HCT116 (cell line): ENCODE measurements around the gene PICK1. TPM values are rescaled to one million over a fixed set of nuclear protein-coding genes. Genes with fewer than 3 reads are reported as not detected.

Experiments used
- ATAC-seq: fragments of 200-7000 bp; cut with Tn5 transposase; 2 replicates; pipeline ENCODE4 v1.9.1; 2020; ENCODE audit warnings: mild to moderate bottlenecking, moderate library complexity
- BruUV-seq: library from RNA; stranded (reverse); fragments of 400-500 nt; replicated peaks from 2 replicates; lab custom pipeline; 2021; lab: Mats Ljungman, UMichigan
- CTCF ChIA-PET: fragments of 300-600 bp; sonication (Branson Sonifier 250); formaldehyde crosslinking; loops from one replicate; lab custom pipeline; 2021; ENCODE audit warnings: antibody characterized with exemption; lab: Charles Lee
- POLR2A ChIA-PET: fragments of 300-600, 350-600 bp; sonication (Branson Sonifier 250); formaldehyde crosslinking; loops from one replicate; lab custom pipeline; 2021; ENCODE audit warnings: antibody characterized with exemption; lab: Charles Lee
- RAD21 ChIA-PET, 2 experiments: fragments of 300-600 bp; sonication (Branson Sonifier 250); formaldehyde crosslinking; loops; one replicate each; lab custom pipeline; 2023; ENCODE audit warnings: low total read pairs in 2 of 2; ENCODE audit not compliant: uncharacterized antibody in 2 of 2, unreplicated experiment in 2 of 2, low non-redundant PET in 1 of 2; lab: Charles Lee
- DNase-seq: peaks from one replicate; pipeline ENCODE4 v3.0.0-alpha.2; 2010; ENCODE audit warnings: low read depth, low spot score
- H2AFZ ChIP-seq: fragments of 200-600 bp; shearing (Covaris generic), sonication (generic); 2 replicates; pipeline ENCODE4 v1.6.1; 2017; ENCODE audit warnings: low read depth, mixed run types, mixed read lengths, antibody characterized with exemption, low read length; ENCODE audit not compliant: poor library complexity, severe bottlenecking
- H3K27ac ChIP-seq: 2 replicates; pipeline ENCODE4 v1.5.1; 2012; ENCODE audit warnings: low read depth, low read length
- H3K27me3 ChIP-seq: fragments of 200-600 bp; sonication (generic); 2 replicates; pipeline ENCODE4 v1.6.1; 2016; ENCODE audit warnings: mixed run types, low read length, mixed read lengths; ENCODE audit not compliant: insufficient read depth
- H3K36me3 ChIP-seq, 2 experiments: fragments of 200-500 bp in 1 of 2; fragments of 200-600 bp in 1 of 2; sonication (Bioruptor generic) in 1 of 2; sonication (generic) in 1 of 2; 2 replicates each; pipeline versions ENCODE4 v1.5.1 to v1.6.1; 2014 to 2016; ENCODE audit warnings: low read length in 2 of 2, inconsistent platforms in 1 of 2, mixed read lengths in 1 of 2, mixed run types in 1 of 2; ENCODE audit not compliant: insufficient read depth in 2 of 2, control insufficient read depth in 1 of 2
- H3K4me1 ChIP-seq, 2 experiments: fragments of 200-600 bp in 1 of 2; sonication (generic) in 1 of 2; 2 replicates each; pipeline versions ENCODE4 v1.5.1 to v1.6.1; 2012 to 2017; ENCODE audit warnings: low read length in 2 of 2, inconsistent platforms in 1 of 2, mild to moderate bottlenecking in 1 of 2, mixed read lengths in 1 of 2, mixed run types in 1 of 2, moderate library complexity in 1 of 2; ENCODE audit not compliant: insufficient read depth in 2 of 2, control insufficient read depth in 1 of 2
- H3K4me2 ChIP-seq: fragments of 200-600 bp; sonication (generic); 2 replicates; pipeline ENCODE4 v1.6.1; 2017; ENCODE audit warnings: mixed run types, low read length, mixed read lengths
- H3K4me3 ChIP-seq, 2 experiments: fragments of 200-600 bp in 1 of 2; sonication (generic) in 1 of 2; replicated peaks in 1 of 2; 2 replicates each; pipeline ENCODE4 v1.5.1; 2011 to 2016; ENCODE audit warnings: low read length in 2 of 2, control low read depth in 1 of 2, low read depth in 1 of 2, mild to moderate bottlenecking in 1 of 2, mixed read lengths in 1 of 2, mixed run types in 1 of 2
- H3K79me2 ChIP-seq: fragments of 200-600 bp; sonication (generic); 2 replicates; pipeline ENCODE4 v1.6.1; 2017; ENCODE audit warnings: mild to moderate bottlenecking, mixed run types, low read length, moderate library complexity, mixed read lengths; ENCODE audit not compliant: insufficient read depth
- H3K9ac ChIP-seq: fragments of 200-600 bp; sonication (generic); 2 replicates; pipeline ENCODE4 v1.6.1; 2016; ENCODE audit warnings: low read length, mixed read lengths
- H3K9me2 ChIP-seq: fragments of 200-600 bp; sonication (generic), shearing (Covaris generic); 2 replicates; pipeline ENCODE4 v1.6.1; 2017; ENCODE audit warnings: mixed run types, mild to moderate bottlenecking, moderate library complexity; ENCODE audit not compliant: insufficient read depth
- H3K9me3 ChIP-seq, 2 experiments: fragments of 200-500 bp in 1 of 2; fragments of 200-600 bp in 1 of 2; sonication (Bioruptor generic) in 1 of 2; sonication (generic) in 1 of 2; 2 replicates each; pipeline ENCODE4 v1.6.1; 2014 to 2017; ENCODE audit warnings: low read length in 2 of 2, mixed read lengths in 2 of 2, inconsistent platforms in 1 of 2, low read depth in 1 of 2, mild to moderate bottlenecking in 1 of 2, mixed run types in 1 of 2, moderate library complexity in 1 of 2; ENCODE audit not compliant: control insufficient read depth in 1 of 2, insufficient read depth in 1 of 2
- H4K20me1 ChIP-seq: fragments of 200-600 bp; sonication (generic), shearing (Covaris generic); 2 replicates; pipeline ENCODE4 v1.6.1; 2017; ENCODE audit warnings: mixed run types, mild to moderate bottlenecking, moderate library complexity; ENCODE audit not compliant: insufficient read depth
- CBX3 ChIP-seq: IDR thresholded peaks from 2 replicates; pipeline ENCODE4 v1.6.1; 2012; ENCODE audit warnings: low read depth
- CEBPB ChIP-seq: IDR thresholded peaks from 2 replicates; pipeline ENCODE4 v1.6.1; 2012; ENCODE audit warnings: low read depth
- ELF1 ChIP-seq: IDR thresholded peaks from 2 replicates; pipeline ENCODE4 v1.6.1; 2012; ENCODE audit warnings: low read depth, borderline replicate concordance
- FOSL1 ChIP-seq: IDR thresholded peaks from 2 replicates; pipeline ENCODE4 v1.6.1; 2012; ENCODE audit warnings: low read depth
- JUND ChIP-seq: IDR thresholded peaks from 2 replicates; pipeline ENCODE4 v1.6.1; 2012
- POLR2AphosphoS5 ChIP-seq: IDR thresholded peaks from 2 replicates; pipeline ENCODE4 v1.6.1; 2011; ENCODE audit warnings: mild to moderate bottlenecking, low read depth, low read length, moderate library complexity
- SRF ChIP-seq: IDR thresholded peaks from 2 replicates; pipeline ENCODE4 v1.6.1; 2012; ENCODE audit warnings: low read depth
- TCF7L2 ChIP-seq: IDR thresholded peaks from 2 replicates; pipeline ENCODE4 v1.7.0; 2011; ENCODE audit warnings: borderline replicate concordance, inconsistent platforms; ENCODE audit not compliant: insufficient read depth, insufficient read length; ENCODE audit errors: extremely low read depth
- ZNF274 ChIP-seq: fragments of 200-500 bp; sonication (Bioruptor generic); IDR thresholded peaks from 2 replicates; pipeline ENCODE4 v1.6.1; 2014; ENCODE audit warnings: mild to moderate bottlenecking, low read depth, low read length, inconsistent platforms
- intact Hi-C: fragments of 100-400 bp; cut with micrococcal nuclease; formaldehyde crosslinking; loops from 2 replicates; pipeline ENCODE4 v1.10.0; 2022
- total RNA-seq: library from RNA; stranded (reverse); gene quantifications from one replicate; pipeline ENCODE4 v1.2.1, GENCODE V29; 2021; ENCODE audit not compliant: unreplicated experiment
- TF ChIP-seq, protein P1 (sequence below): IDR thresholded peaks from 2 replicates; pipeline ENCODE4 v1.6.1; 2011; ENCODE audit warnings: mild to moderate bottlenecking, low read length, moderate library complexity; ENCODE audit not compliant: insufficient replicate concordance; ENCODE audit errors: extremely low read depth
- TF ChIP-seq, protein P2 (sequence below): IDR thresholded peaks from 2 replicates; pipeline ENCODE4 v1.6.1; 2012
- TF ChIP-seq, protein P3 (sequence below): IDR thresholded peaks from 2 replicates; pipeline ENCODE4 v1.6.1; 2012

The PICK1 gene
- total RNA-seq, 1 experiment from 2014 or later = 40.0 TPM

DNA sequence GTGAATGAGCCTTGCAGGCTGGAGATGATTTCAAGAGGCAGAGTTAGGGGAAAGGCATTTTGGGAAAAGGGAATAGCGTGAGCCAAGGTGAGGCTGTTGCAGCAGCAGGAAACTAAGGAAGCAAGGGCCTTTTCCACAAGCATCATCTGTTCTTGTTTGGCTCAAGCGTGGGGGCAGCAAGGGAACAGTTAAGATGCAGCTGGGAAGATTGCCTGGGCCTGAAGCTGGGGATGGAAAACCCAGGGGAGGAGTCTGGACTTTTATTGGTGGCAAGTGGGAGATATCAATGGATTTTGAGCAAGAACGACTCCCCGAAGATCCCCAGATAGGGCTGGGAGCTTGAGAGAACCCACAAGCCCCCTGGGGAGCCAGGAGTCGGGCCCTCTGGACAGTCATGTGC is 27.3 kb upstream of the PICK1 start:
- intact Hi-C loops = no loop called here
- BruUV-seq = no TSS peak
- Histone ChIP-seq H3K36me3 (no peaks in the 10 kb centered on the region), H3K9me3 (no peaks in the 10 kb centered on the region), H3K4me1 (peaks cover 20 to 25% of the 10 kb centered on the region in 2 experiments), H3K9ac (no peak overlapping the region), H2AFZ (no peak overlapping the region), H3K79me2 (no peaks in the 10 kb centered on the region), H3K4me3 (no peak overlapping the region), H3K27me3 (no peaks in the 10 kb centered on the region), H3K27ac (no peak overlapping the region), H3K4me2 (no peak overlapping the region), H3K9me2 (no peaks in the 10 kb centered on the region), H4K20me1 (no peaks in the 10 kb centered on the region)
- TF ChIP-seq, protein P1, sequence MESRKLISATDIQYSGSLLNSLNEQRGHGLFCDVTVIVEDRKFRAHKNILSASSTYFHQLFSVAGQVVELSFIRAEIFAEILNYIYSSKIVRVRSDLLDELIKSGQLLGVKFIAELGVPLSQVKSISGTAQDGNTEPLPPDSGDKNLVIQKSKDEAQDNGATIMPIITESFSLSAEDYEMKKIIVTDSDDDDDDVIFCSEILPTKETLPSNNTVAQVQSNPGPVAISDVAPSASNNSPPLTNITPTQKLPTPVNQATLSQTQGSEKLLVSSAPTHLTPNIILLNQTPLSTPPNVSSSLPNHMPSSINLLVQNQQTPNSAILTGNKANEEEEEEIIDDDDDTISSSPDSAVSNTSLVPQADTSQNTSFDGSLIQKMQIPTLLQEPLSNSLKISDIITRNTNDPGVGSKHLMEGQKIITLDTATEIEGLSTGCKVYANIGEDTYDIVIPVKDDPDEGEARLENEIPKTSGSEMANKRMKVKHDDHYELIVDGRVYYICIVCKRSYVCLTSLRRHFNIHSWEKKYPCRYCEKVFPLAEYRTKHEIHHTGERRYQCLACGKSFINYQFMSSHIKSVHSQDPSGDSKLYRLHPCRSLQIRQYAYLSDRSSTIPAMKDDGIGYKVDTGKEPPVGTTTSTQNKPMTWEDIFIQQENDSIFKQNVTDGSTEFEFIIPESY = no peak
- TF ChIP-seq ELF1 (no peak), CEBPB (no peak), CBX3 (no peak), SRF (no peak)
- ChIA-PET POLR2A (no interaction called here), RAD21 (no interaction called here), CTCF (interaction anchor here (0.8 to 1.9 kb wide), 2 partner anchors 12 to 22 kb away, joined by 3 to 5 read pairs; no protein-coding TSS in a partner anchor)
- no peak for DNase-seq
- no peak for ATAC-seq

DNA sequence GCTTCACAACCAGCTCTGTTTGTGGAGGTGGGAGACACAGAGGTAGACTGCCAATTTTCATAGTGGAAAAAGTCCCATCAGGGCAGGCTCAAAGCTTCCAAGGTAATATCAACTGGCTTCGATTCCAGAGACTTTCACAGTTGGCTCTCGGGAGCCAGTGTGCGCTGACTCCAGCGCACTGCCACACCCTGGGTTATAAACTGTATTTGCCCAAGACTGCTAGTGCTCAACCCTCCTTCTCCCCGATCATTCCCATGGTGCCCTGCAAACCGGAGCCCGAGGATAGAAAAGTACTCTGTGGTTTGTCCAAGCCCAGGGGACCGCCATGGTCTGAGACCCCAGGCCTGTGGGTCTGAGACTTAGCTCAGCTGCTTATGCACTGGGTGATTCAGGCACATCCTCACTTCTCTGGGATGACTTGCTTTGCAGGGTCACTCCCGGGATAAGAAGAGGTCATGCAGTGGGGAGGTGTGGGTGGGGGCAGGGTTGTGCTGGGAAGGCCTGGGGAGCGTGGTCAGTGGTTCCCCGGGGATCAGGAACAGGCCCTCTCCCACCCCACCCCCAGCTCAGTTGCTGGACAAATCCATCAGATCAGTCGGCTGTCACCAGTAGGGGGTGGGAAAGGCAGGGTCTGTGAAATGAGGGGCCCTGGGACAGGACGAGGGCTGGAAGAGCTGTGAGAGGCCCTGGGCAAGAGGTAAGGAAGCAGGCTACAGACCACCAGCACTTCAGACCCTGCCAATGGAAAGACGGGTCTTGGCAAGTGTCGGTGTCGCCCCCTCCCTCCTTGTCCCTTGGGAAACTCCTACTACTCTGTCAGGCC is 26.7 kb upstream of the PICK1 start:
- H3K4me3 ChIP-seq = no peak overlapping the region
- H3K27me3 ChIP-seq = no peaks in the 10 kb centered on the region
- H3K79me2 ChIP-seq = no peaks in the 10 kb centered on the region
- peaks cover 23 to 31% of the 10 kb centered on the region in 2 experiments for H3K4me1 ChIP-seq
- no peak overlapping the region for H3K27ac ChIP-seq
- no peak overlapping the region for H2AFZ ChIP-seq
- H3K9ac ChIP-seq = no peak overlapping the region
- intact Hi-C loops = no loop called here
- no peaks in the 10 kb centered on the region for H3K9me3 ChIP-seq
- H4K20me1 ChIP-seq = no peaks in the 10 kb centered on the region
- POLR2A ChIA-PET = no interaction called here
- no peaks in the 10 kb centered on the region for H3K36me3 ChIP-seq
- DNase-seq = no peak
- ATAC-seq = no peak
- TF ChIP-seq ZNF274 = no peak
- TF ChIP-seq, protein P2, sequence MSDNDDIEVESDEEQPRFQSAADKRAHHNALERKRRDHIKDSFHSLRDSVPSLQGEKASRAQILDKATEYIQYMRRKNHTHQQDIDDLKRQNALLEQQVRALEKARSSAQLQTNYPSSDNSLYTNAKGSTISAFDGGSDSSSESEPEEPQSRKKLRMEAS = no peak
- TF ChIP-seq SRF = no peak
- TF ChIP-seq, protein P3, sequence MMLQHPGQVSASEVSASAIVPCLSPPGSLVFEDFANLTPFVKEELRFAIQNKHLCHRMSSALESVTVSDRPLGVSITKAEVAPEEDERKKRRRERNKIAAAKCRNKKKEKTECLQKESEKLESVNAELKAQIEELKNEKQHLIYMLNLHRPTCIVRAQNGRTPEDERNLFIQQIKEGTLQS = no peak
- no peak for TF ChIP-seq POLR2AphosphoS5
- TF ChIP-seq TCF7L2 = no peak
- no peak for TF ChIP-seq CBX3
- TF ChIP-seq JUND = no peak
- TF ChIP-seq FOSL1 = no peak
- H3K4me2 ChIP-seq = no peak overlapping the region
- H3K9me2 ChIP-seq = no peaks in the 10 kb centered on the region
- RAD21 ChIA-PET = no interaction called here
- CTCF ChIA-PET = interaction anchor here (0.8 to 1.9 kb wide), 2 partner anchors 13 to 22 kb away, joined by 3 to 5 read pairs; no protein-coding TSS in a partner anchor
- BruUV-seq = no TSS peak
